Mesendoderm (in vitro differentiated cells): ENCODE results near the gene FAM13A.

Source experiments
- DNase-seq: peaks from one replicate; pipeline ENCODE4 v3.0.0; 2013
- H2AK5ac ChIP-seq: 2 replicates; pipeline ENCODE4 v1.6.1; 2013; ENCODE audit warnings: low read length, inconsistent platforms
- H2BK120ac ChIP-seq: 2 replicates; pipeline ENCODE4 v1.6.1; 2013; ENCODE audit warnings: low read depth, mild to moderate bottlenecking, low read length, moderate library complexity, mixed read lengths
- H2BK15ac ChIP-seq: replicated peaks from 2 replicates; pipeline ENCODE4 v1.6.1; 2013; ENCODE audit warnings: low read depth, mild to moderate bottlenecking, moderate library complexity
- H2BK5ac ChIP-seq: 2 replicates; pipeline ENCODE4 v1.6.1; 2013; ENCODE audit warnings: low read length, inconsistent platforms
- H3K18ac ChIP-seq: 2 replicates; pipeline ENCODE4 v1.6.1; 2013; ENCODE audit warnings: mild to moderate bottlenecking, low read length, mixed read lengths
- H3K23ac ChIP-seq: one replicate; pipeline ENCODE4 v1.6.1; 2013; ENCODE audit warnings: low read length
- H3K27ac ChIP-seq: 2 replicates; pipeline ENCODE4 v1.5.1; 2013; ENCODE audit warnings: low read depth, mild to moderate bottlenecking, inconsistent platforms, low read length, moderate library complexity
- H3K27me3 ChIP-seq: 2 replicates; pipeline ENCODE4 v1.6.1; 2013; ENCODE audit warnings: low read length, control low read depth, mild to moderate bottlenecking, inconsistent platforms; ENCODE audit not compliant: insufficient read depth, poor library complexity
- H3K36me3 ChIP-seq: 2 replicates; pipeline ENCODE4 v1.6.1; 2013; ENCODE audit warnings: low read length, inconsistent platforms; ENCODE audit not compliant: control insufficient read depth, insufficient read depth
- H3K4ac ChIP-seq: one replicate; pipeline ENCODE4 v1.6.1; 2013; ENCODE audit warnings: low read depth, mild to moderate bottlenecking, low read length, moderate library complexity
- H3K4me1 ChIP-seq: 2 replicates; pipeline ENCODE4 v1.6.1; 2013; ENCODE audit warnings: low read depth, low read length, inconsistent platforms; ENCODE audit not compliant: control insufficient read depth
- H3K4me2 ChIP-seq: 2 replicates; pipeline ENCODE4 v1.6.1; 2013; ENCODE audit warnings: low read length
- H3K4me3 ChIP-seq: 2 replicates; pipeline ENCODE4 v1.5.1; 2013; ENCODE audit warnings: mild to moderate bottlenecking, low read length
- H3K56ac ChIP-seq: one replicate; pipeline ENCODE4 v1.6.1; 2013; ENCODE audit warnings: low read length
- H3K79me1 ChIP-seq: 2 replicates; pipeline ENCODE4 v1.6.1; 2013; ENCODE audit warnings: low read length, inconsistent platforms
- H3K79me2 ChIP-seq: 2 replicates; pipeline ENCODE4 v1.6.1; 2013; ENCODE audit warnings: mild to moderate bottlenecking, low read length; ENCODE audit not compliant: control insufficient read depth, insufficient read depth
- H3K9ac ChIP-seq: 2 replicates; pipeline ENCODE4 v1.6.1; 2013; ENCODE audit warnings: low read length, inconsistent platforms
- H4K5ac ChIP-seq: one replicate; pipeline ENCODE4 v1.6.1; 2013; ENCODE audit warnings: low read length
- H4K8ac ChIP-seq: one replicate; pipeline ENCODE4 v1.6.1; 2013; ENCODE audit warnings: low read depth, mild to moderate bottlenecking, control low read depth, low read length, moderate library complexity
- WGBS: extraction: QIAGEN DNeasy Blood & Tissue Kit; methylation state at CpG from one replicate; pipeline ENCODE4 v1.1.7; 2013; ENCODE audit warnings: low lambda C conversion rate, missing lambda C conversion rate; ENCODE audit not compliant: insufficient coverage; ENCODE audit errors: extremely low coverage; 5-methylcytosine and 5-hydroxymethylcytosine counted together

The FAM13A gene

GRCh38 chr4:88771883-88772450, 285.0 kb downstream of the FAM13A start:
- no peaks in the 10 kb centered on the region for H3K27me3 ChIP-seq
- no peak overlapping the region for H3K18ac ChIP-seq
- no peaks in the 10 kb centered on the region for H3K79me1 ChIP-seq
- no peak overlapping the region for H2BK15ac ChIP-seq
- H2BK120ac ChIP-seq: no peak overlapping the region
- no peak overlapping the region for H3K9ac ChIP-seq
- no peak overlapping the region for H3K56ac ChIP-seq
- no peak overlapping the region for H3K4ac ChIP-seq
- no peak overlapping the region for H3K4me2 ChIP-seq
- no peak overlapping the region for H2BK5ac ChIP-seq
- H3K36me3 ChIP-seq: no peaks in the 10 kb centered on the region
- no peaks in the 10 kb centered on the region for H3K79me2 ChIP-seq
- H3K23ac ChIP-seq: no peak overlapping the region
- H2AK5ac ChIP-seq: no peak overlapping the region
- H4K5ac ChIP-seq: no peak overlapping the region
- no peak overlapping the region for H3K4me3 ChIP-seq
- no CpG with 5 or more reads among the region's 4 CpGs for WGBS
- DNase-seq: no peak
- H3K4me1 ChIP-seq: no peaks in the 10 kb centered on the region
- no peak overlapping the region for H4K8ac ChIP-seq
- H3K27ac ChIP-seq: no peak overlapping the region

GRCh38 chr4:88765729-88766128, 291.3 kb downstream of the FAM13A start:
- Histone ChIP-seq H3K18ac (no peak overlapping the region), H3K36me3 (no peaks in the 10 kb centered on the region), H3K79me1 (no peaks in the 10 kb centered on the region), H3K27me3 (no peaks in the 10 kb centered on the region), H3K4me3 (no peak overlapping the region), H4K8ac (no peak overlapping the region), H2BK15ac (no peak overlapping the region), H3K4me1 (no peaks in the 10 kb centered on the region), H3K9ac (no peak overlapping the region), H2BK5ac (no peak overlapping the region), H3K23ac (no peak overlapping the region), H3K4me2 (no peak overlapping the region), H2BK120ac (no peak overlapping the region), H3K4ac (no peak overlapping the region), H4K5ac (no peak overlapping the region), H3K56ac (no peak overlapping the region), H3K79me2 (no peaks in the 10 kb centered on the region), H2AK5ac (no peak overlapping the region), H3K27ac (no peak overlapping the region)
- WGBS: no CpG with 5 or more reads among the region's 2 CpGs
- peak; percentile 42 for DNase-seq

- no peak overlapping the region for H2BK15ac ChIP-seq
- no peak overlapping the region for H3K27ac ChIP-seq
- H3K4ac ChIP-seq: no peak overlapping the region
- H3K9ac ChIP-seq: no peak overlapping the region
- H2BK5ac ChIP-seq: no peak overlapping the region
- no peak overlapping the region for H3K4me3 ChIP-seq
- no peak overlapping the region for H3K23ac ChIP-seq
- H4K8ac ChIP-seq: no peak overlapping the region
- H3K4me1 ChIP-seq: no peaks in the 10 kb centered on the region
- no peaks in the 10 kb centered on the region for H3K36me3 ChIP-seq
- H3K18ac ChIP-seq: no peak overlapping the region
- H3K56ac ChIP-seq: no peak overlapping the region
- no peaks in the 10 kb centered on the region for H3K79me1 ChIP-seq
- H3K79me2 ChIP-seq: no peaks in the 10 kb centered on the region
- DNase-seq: no peak
- WGBS: 100% methylated on average over 1 of the region's 6 CpGs
- no peak overlapping the region for H3K4me2 ChIP-seq
- no peaks in the 10 kb centered on the region for H3K27me3 ChIP-seq
- H4K5ac ChIP-seq: no peak overlapping the region
- no peak overlapping the region for H2AK5ac ChIP-seq
- no peak overlapping the region for H2BK120ac ChIP-seq
Measured at GRCh38 chr4:88763075-88763474, 293.9 kb downstream of the FAM13A start.

- Histone ChIP-seq H3K27me3 (no peaks in the 10 kb centered on the region), H3K4me3 (no peak overlapping the region), H3K27ac (no peak overlapping the region), H3K4me1 (no peaks in the 10 kb centered on the region), H2BK5ac (no peak overlapping the region), H3K79me1 (no peaks in the 10 kb centered on the region), H3K23ac (no peak overlapping the region), H4K8ac (no peak overlapping the region), H3K79me2 (no peaks in the 10 kb centered on the region), H3K4me2 (no peak overlapping the region), H3K56ac (no peak overlapping the region), H3K18ac (no peak overlapping the region), H2BK15ac (no peak overlapping the region), H3K36me3 (no peaks in the 10 kb centered on the region), H3K9ac (no peak overlapping the region), H4K5ac (no peak overlapping the region), H2BK120ac (no peak overlapping the region), H2AK5ac (no peak overlapping the region), H3K4ac (no peak overlapping the region)
- no CpG with 5 or more reads among the region's 2 CpGs for WGBS
- no peak for DNase-seq
Measured at GRCh38 chr4:88761861-88762523, 295.0 kb downstream of the FAM13A start.

- no peak overlapping the region for H3K56ac ChIP-seq
- no peaks in the 10 kb centered on the region for H3K27me3 ChIP-seq
- H2BK15ac ChIP-seq: no peak overlapping the region
- no peak overlapping the region for H3K4me3 ChIP-seq
- no peak overlapping the region for H4K5ac ChIP-seq
- DNase-seq: no peak
- no peak overlapping the region for H3K9ac ChIP-seq
- no peak overlapping the region for H2BK120ac ChIP-seq
- no peak overlapping the region for H3K18ac ChIP-seq
- no peak overlapping the region for H4K8ac ChIP-seq
- H3K79me1 ChIP-seq: no peaks in the 10 kb centered on the region
- H2BK5ac ChIP-seq: no peak overlapping the region
- H3K4me1 ChIP-seq: no peaks in the 10 kb centered on the region
- H3K27ac ChIP-seq: no peak overlapping the region
- no peaks in the 10 kb centered on the region for H3K79me2 ChIP-seq
- H2AK5ac ChIP-seq: no peak overlapping the region
- WGBS: no CpG with 5 or more reads among the region's 3 CpGs
- no peak overlapping the region for H3K4ac ChIP-seq
- no peak overlapping the region for H3K23ac ChIP-seq
- H3K36me3 ChIP-seq: no peaks in the 10 kb centered on the region
- H3K4me2 ChIP-seq: no peak overlapping the region
Measured at GRCh38 chr4:88761342-88761741, 295.6 kb downstream of the FAM13A start.

- DNase-seq: no peak
- H2BK5ac ChIP-seq: no peak overlapping the region
- no peak overlapping the region for H3K4me2 ChIP-seq
- H3K79me2 ChIP-seq: no peaks in the 10 kb centered on the region
- H4K5ac ChIP-seq: no peak overlapping the region
- H3K36me3 ChIP-seq: no peaks in the 10 kb centered on the region
- H4K8ac ChIP-seq: no peak overlapping the region
- H3K23ac ChIP-seq: no peak overlapping the region
- H2AK5ac ChIP-seq: no peak overlapping the region
- no peak overlapping the region for H3K27ac ChIP-seq
- H2BK120ac ChIP-seq: no peak overlapping the region
- H2BK15ac ChIP-seq: no peak overlapping the region
- H3K4ac ChIP-seq: no peak overlapping the region
- H3K4me3 ChIP-seq: no peak overlapping the region
- no peak overlapping the region for H3K56ac ChIP-seq
- WGBS: no CpG with 5 or more reads among the region's 2 CpGs
- H3K9ac ChIP-seq: no peak overlapping the region
- H3K27me3 ChIP-seq: no peaks in the 10 kb centered on the region
- no peak overlapping the region for H3K18ac ChIP-seq
- no peaks in the 10 kb centered on the region for H3K4me1 ChIP-seq
- H3K79me1 ChIP-seq: no peaks in the 10 kb centered on the region
Measured at GRCh38 chr4:88759895-88760290, 297.1 kb downstream of the FAM13A start.
